Measurements from ENCODE around the gene LSP1.
"Not testable (repeated sequence)": the region's sequence is repeated elsewhere in the genome, so short reads cannot be mapped to it uniquely, and the experiment has no call there.

LSP1 gene

DNA sequence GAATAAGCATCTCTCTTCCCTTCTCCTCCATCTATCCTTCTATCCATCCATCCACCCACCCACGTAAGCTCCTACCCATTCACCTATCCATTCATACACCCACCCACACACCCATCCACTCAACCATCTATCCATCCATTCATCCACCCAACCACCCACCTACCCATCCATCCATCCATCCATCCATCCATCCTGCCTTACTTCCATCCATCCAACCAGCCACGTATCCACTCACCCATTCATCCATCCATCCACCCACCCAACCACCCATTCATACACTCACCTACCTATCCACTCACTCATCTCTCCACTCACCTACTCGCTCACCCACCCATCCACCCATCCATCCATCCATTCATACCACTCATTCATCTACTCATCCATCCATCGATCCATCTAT is 79.8 kb downstream of the LSP1 start:
- no peak for DNase-seq

DNA sequence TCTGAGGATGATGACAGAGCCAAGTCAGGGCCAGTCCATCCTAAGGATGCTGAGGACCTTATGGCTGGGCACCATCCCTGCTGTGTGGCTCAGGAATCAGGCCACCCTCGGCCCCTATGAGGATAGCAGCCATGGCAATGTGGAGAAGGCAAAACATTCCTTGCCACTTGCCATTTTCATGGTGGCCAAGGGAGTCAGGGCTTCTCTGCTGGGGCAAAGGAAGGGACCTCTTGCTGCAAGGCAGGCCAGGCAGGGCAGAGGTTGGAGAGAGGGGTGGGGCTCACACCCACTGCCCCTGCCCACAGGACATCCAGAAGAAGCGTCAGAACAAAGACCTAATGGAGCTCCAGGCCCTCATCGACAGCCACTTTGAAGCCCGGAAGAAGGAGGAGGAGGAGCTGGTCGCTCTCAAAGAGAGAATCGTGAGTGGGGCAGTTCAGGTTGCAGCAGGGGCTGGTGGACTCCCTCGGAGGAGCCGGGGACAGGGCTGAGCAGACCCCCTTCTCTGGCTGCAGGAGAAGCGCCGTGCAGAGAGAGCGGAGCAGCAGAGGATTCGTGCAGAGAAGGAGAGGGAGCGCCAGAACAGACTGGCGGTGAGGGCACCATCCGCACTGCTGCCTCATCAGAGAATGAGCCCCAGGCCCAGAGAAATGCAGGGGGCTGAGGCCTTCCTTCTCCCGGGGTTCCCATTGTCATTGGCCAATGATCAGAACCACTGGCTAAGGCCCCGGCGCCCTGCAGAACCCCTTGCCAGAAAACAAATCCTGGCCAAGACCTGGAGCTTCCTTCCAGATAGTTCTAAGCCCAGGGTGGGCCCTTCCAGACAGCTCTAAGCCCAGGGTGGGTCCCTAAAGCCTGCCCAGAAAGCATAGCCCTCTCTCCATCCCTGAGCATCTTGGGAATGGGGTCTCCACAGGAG is 80.8 kb downstream of the LSP1 start:
- DNase-seq, result no peak

DNA sequence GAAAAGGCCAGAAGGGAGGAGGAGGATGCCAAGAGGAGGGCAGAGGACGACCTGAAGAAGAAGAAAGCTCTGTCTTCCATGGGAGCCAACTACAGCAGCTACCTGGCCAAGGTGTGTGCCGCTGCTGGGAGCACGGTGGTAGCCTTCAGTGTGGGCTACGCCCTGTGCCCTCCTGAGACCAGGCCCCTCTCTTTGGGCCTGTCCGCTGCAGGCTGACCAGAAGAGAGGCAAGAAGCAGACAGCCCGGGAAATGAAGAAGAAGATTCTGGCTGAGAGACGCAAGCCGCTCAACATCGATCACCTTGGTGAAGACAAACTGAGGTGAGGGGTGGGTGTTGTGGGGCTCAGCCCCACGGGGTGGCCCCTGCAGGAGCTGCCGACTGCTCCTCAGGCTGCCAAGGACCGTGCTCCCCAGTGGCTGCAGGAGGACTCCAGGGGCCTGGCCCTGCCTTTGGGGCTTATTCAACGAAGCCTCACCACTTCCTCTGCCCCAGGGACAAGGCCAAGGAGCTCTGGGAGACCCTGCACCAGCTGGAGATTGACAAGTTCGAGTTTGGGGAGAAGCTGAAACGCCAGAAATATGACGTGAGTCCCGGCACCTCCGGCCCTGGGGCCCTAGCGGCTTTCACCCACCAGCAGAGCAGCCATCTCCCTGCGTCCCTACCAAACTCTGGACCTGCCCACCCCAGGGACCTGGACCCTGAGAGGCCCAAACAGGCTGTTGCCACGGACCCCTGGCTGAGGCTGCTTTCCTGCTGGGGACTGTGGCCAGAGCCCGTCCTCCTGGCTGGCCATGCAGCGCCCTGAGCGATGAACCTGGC is 81.7 kb downstream of the LSP1 start:
- no peak for DNase-seq

DNA sequence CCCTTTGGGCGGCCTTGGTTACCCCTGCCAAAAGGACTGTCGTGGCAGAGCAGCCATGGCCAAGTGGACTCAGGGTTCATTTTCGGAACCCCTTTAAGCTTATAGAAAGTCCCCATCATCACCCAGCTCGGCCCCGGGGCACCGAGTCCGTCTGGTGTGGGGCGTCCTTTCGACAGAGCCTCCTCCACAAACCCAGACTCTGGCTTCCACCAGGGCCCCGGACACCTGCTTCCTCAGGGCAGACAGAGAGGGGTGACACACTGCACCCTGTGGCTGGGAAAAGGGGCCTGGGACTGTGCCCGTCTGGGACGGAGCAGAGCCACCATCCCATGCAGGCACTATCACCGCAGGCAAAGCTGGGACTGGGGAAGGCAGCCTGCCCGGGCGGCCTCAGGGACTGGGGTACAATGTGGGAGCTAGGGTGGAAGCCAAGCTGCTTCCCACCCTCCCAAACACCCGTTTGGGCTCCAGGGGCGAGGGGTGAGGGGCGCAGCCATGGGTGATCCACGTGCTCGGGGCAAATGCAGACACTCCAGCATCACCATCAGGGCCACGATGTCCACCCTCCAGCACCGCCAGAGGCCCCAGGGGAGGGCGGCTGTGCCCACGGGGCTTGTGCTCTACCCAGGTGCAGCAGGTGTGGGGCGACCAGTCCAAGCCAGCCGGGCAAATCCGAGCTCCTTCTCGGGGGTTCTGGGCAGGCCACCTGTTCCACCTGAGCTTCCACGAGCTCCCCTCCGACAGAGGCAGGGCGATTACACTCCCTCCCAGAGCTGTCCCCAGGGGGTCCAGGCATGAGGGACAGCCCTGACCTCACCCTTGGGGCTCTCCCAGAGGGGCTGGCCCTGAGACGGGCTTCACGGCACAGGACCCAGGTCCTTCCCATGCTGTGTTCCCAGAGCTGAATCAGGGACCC is 82.5 kb downstream of the LSP1 start:
- no peak for DNase-seq

DNA sequence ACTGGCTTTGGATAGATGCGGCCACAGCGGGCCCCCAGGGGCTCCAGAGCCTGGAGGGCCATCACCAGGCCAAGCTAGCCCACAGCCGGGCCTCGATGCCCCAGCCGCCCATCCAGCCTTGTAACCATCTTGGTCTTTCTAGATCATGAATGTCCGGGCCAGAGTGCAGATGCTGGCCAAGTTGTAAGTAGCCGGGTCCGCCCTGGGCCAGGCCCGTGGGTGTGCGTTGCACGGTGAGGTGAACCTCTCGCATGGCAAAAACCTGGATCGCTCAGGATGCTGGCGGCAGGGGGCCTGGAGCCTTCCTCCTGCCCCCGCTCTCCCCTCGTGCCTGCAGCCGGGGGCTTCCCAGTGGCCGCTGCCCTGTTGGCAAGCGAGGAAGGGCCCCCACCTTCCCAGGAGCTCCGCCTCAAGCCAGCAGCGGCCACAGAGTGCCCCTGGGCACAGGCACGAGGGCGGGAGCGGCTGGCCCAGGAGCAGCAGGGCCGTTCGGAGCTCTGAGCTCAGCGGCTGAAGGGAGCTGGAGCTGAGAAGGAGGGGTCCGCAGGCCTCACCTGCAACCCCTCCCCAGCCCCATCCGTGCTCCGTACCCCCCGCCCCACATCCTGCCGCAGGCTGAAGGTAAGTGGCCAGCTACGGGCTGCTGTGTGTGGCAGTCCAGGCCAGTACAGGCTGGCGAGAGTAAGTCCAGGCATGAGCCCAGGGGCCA is 83.3 kb downstream of the LSP1 start:
- no peak for DNase-seq

DNA sequence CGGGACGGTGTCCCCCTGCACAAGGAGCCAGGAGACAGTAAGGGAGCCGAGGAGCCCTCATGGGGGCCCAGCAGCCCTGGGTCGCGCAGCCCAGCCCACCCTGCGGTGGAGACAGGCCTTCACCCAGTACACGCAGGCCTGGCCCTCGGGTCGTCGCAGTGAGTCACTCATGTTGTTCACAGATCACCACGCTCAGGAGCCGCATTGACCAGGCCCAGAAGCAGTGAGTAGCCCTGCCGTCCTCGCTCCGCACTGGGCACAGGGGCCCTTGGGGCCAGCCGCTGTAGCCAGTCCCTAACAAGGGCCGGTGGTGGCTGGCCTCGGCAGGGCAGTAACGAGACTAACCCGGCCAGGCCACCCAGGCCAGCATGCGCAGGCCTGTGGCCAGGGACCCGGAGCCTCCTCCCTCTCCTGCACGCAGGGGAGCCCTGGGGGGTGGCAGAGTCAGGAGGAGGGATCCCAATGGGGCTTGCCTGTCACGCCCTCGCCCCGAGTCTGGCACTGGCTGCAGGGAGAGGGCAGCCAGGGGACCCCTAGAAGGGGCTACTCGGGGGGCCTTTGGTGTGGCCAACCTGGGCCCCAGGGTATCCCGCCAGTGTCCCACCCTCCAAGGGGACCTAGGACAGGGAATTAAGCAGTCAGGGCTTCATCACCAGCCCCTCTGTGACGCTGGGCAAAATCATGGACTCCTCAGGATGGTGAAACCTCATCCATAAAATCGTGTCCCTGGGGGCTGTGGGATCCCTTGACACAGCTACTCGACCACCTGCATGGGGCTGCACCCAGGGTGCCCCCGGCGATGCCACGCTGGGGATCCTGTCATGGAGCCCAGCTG is 84.1 kb downstream of the LSP1 start:
- no peak for DNase-seq

DNA sequence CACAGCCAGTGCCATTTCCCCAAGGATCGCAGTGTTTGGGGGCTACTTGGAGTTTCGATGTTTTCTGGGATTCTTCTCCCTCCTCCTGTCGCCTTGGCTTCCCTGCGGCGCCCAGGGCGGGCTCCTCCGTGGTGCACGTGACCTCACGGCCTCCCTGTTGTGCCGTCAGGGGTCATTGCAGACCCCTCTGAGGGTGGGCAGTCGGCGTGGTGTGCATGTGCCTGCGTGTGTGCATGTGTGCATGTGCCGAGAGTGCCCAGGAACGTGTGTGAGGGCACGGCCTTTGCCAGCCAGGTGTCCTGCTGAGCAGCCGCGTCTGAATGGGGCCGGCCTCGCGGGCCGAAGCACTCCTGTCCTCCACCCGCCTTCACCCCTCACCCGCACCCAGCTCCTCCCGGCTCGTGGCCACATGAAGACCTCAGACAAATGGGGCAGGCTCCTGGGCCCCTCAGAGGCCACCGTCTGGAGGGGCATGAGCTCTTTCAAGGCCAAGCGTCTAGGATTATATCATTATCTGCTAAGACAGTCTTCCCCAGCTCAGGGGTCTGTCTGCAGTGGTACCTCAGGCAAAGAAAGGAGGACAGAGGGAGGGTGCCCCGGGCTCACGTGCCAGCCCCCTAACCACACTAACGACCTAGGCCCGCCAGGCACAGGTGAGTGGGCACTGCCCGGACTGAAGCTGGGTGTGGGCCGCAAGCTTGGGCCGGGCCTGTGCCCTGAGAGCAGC is 84.9 kb downstream of the LSP1 start:
- DNase-seq, result no peak

DNA sequence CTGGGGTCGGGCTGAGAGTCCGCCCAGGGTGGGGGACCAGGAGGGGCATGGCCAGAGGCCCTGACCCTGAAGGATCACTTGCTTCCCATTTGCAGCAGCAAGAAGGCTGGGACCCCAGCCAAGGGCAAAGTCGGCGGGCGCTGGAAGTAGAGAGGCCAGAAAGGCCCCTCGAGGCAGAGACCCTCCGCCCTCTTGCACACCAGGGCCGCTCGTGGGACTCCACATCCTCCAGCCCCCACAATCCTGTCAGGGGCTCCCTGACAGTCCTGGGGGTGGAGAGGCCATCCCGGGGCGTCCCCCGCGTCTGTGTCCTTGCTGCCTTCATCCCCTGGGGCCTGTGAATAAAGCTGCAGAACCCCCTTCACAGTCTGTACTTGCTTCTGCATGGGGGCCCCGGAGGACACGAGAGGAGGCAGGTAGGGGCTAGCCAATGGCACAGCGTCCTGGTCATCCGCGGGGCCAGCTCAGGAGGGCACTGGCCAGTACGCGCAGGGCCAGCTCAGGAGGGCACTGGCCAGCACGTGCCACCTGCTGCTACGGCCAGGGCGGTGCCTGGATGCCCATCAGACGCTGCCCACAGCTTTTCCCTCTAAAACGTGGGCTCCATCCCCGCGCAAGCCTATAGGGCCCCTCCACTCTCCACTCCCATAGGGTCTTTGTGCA is 85.6 kb downstream of the LSP1 start:
- no peak for DNase-seq

DNA sequence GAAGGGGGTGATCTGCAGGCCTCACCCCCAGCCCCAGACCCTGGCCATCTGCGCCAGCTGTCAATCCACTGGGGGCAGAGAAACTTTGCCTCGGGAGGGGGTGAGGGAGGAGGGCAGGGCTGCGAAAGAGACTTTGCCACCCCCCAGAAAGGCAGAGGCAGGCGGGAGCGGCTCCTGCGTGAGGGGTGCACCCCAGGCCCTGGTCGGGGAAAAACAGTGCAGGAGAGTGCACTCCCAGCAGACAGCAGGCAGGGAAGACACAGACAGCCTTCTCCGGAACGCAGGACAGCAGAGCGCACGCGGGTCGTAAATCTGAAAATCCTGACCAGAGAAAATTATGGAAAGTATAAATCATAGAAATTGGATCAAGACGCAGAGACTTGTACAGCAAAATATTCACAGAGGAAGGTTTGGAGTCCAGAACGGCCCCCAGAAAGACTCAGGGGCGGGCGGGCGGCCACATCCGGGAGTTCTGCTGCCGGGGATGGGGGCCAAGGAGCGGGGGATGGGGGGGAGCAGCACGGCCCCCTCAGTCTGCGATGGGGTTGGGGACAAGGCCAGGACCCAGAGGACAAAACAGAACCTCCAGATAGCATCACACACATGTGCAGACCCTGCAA is 86.2 kb downstream of the LSP1 start:
- no peak for DNase-seq

DNA sequence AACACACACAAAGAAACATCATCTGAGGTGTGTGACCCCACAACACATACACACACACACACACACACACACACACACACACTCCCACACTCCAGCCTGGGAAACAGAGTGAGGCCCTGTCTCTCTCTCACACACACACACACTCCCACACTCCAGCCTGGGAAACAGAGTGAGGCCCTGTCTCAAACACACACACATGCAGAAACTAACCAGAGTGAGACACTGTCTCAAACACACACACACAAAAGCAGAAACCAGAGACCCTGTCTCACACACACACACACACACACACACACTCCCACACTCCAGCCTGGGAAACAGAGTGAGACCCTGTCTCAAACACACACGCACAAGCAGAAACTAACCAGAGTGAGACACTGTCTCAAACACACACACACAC is 86.9 kb downstream of the LSP1 start:
- DNase-seq, result not testable (repeated sequence)

Measured in DMS79 (cell line).